NCI-H2107 treated with DMSO at 0.1 percent for 48 hours (cell line): ENCODE results near the gene RFNG.

Source experiments
- DNase-seq: peaks from one replicate; lab custom pipeline; 2025; ENCODE audit not compliant: unreplicated experiment; lab: John Stamatoyannopoulos, UW

RFNG gene

DNA sequence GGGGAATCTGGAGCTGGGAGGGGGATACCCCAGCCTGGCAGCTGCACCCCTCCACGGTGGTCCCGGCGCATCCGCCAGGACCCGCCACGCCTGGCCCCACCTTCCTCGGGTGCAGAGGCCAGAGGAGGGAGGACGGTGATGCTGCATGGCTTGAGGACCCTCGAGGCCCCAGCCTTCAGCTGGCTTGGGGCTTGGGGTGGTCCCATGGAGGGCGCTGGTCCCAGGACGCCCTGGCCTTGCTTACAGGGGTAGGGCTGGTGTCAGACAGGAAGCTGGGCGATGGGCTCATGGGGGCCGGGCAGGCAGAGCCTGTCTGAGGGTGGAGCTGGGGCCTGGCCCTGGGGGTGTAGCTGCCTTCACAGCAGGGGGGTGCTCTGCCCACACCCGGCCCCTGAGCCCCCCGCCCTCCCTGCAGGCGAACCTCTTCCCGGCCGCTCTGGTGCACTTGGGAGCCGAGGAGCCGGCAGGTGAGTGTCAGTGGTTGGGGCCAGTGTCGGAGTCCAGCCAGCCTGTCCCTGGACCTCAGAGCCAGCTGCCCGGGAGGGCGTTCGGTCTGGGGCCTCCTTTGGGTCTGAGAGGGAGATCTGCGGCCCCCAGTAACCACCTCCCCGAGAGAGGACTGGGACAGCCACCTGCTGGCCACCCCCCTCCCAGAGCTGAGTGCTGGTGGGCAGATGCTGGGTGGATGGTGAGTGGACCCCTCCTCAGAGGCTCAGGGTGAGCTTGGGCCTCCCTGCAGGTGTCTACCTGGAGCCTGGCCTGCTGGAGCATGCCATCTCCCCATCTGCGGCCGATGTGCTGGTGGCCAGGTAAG, 35.3 kb downstream of the RFNG start:
- DNase-seq: no peak

DNA sequence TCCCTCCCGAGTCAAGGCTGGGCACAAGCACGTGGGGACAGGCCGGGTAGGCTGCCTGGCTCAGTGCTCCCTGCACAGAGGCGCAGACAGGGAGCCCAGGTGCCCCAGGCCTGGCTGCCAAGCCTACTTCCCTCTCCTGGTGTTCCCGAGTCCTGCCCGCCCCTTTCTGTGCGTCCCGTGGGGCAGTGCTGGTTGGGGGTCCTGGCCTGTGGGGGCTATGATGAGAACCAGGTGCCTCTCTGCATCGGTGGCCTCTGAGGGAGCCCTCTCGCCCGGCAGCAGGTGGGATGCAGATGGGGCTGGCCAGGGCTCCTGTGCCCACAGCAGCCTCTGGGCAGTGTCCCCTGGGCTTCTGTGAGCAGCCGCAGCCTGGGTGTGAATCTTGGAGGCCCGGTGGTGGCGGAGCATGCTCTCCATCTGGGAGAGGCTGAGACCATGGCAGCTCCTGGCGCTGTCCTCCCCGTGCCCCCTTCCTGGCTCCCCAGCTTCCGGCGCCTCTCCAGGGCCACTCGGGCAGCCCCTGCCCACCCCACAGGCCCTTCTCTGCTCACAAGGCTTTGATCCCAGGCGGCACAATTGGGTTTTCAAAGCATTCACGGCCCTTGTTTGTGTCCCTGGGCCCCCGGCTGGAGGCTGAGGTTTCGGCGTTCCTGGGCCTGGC, 36.2 kb downstream of the RFNG start:
- no peak for DNase-seq

DNA sequence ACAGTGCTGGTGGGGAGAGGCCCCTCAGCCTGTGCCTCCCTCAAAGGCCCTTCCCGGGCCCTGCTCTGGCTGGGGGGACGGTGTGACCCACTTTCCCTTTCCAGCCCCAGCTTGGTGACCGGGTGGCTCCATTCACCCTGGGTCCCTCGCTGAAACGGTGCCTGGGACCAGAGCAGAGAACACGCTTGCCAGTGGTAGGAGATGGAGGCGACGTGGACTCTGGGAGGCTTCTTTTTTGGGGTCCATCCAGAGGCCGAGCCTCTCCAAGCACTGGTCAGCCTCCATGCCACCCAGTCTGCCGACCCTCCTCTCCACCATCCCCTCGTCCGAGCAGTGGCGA, 36.7 kb downstream of the RFNG start:
- DNase-seq: no peak

DNA sequence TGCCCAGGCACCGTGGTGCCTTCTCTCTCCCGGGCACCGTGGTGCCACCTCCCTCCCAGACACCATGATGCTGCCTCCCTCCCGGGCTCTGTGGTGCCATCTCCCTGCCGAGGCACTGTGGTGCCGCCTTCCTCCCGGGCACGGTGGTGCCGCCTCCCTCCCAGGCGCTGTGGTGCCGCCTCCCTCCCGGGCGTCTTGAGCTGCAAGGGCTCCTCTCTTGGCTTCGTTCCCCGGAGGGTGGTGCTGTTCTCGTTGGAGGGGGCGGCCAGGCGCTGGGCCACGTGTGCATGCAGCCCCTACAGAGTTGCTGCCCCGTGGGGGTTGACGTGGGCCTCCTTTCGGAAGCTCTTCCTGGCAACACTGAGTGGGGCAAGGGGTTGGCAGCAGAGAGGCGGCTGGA, 37.2 kb downstream of the RFNG start:
- no peak for DNase-seq

DNA sequence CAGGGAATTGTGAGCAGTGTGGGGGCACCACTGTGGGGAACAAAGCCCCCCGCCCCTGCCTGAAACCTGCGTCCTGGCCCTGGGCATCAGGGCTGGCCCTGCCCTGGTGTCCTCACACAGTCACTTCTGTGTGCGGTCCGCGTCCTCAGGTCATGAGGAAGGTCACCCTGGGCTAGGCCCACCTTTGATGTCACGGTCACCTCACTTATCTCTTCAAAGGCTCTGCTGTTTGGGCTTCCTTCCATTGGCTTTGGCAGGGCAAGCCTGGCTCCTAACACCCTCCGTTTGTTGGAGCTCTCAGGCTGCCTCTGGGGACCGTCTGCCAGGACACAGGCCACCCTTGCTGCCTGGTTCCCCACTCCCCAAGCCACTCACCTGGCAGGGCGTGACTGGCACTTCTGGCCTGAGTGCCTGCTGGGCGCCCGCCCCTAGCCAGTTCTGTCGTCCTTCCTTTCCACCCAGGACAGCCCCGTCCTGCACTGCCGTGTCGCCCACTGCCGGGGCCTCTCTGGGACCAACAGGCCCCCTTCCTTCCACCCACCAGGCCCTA, 37.8 kb downstream of the RFNG start:
- DNase-seq: no peak

DNA sequence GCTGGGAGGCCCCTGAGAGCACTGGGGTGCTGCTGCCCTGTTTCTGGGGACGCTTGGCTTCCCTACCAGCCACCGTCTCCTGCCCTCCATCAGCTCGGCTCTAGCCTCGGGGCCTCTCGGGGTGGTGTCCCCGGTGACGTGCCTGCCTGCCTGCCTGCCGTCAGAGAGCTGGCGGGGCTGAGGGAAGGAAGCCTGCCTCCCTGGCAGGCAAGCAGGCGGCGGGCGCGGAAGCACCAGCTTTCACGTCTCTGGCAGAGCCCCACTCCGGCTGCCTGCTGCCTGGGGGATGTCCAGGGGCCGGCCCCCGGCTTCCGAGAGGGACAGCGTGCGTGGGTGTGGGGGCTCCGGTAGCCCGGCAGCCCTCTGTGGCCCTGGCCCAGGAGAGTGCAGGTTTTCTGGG, 38.3 kb downstream of the RFNG start:
- no peak for DNase-seq

DNA sequence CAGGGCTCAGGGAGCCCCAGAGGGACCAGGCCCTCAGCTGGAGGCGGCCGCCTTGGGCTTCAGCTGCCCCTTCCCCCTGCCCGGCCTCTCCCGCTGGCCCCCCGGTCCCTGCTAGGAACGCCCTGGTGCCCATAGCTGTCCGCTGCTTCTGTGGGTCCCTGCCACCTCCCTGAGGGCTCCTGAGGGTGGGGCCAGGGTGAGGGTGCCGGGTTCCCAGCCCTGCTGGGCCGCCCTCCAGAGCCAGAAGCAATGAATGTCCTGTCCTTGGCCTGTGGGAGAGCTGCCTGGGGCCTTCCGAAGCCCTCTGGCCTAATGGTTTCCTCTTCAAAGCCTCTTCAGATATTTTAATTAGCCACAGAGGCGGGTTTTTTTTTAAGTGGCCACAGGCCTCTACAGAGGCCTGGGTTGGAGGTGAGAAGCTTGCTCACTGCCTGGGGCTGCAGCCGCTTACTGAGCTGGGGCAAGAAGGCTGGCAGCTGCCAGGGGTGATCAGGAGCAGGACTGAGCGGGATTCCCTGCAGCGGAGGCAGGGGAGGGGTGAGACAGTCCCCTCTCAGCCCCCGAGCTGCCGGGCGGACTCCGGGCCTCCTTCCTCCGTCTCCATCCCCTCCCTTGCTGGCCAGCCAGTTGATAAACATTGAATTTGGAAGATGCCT, 38.8 kb downstream of the RFNG start:
- peak; percentile 52 for DNase-seq

DNA sequence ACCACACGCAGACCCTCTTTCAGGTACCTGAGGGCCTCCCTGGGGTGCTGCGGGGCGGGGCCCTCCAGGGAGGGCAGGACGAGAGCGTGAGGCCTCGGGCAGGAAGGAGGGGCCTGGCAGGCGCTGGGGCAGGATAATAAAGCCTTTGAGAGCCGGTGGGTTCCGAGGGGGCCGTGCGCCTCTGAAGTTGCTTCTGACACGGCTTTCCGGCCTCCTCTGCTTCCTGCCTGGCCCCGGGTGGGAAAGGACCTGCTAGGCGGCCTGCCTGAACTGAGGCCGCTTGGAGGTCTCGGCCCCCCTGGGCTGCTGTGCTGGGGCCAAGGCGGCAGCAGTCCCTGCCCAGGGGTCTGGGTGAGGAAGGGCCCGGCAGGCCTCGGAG, 39.4 kb downstream of the RFNG start:
- DNase-seq: no peak

DNA sequence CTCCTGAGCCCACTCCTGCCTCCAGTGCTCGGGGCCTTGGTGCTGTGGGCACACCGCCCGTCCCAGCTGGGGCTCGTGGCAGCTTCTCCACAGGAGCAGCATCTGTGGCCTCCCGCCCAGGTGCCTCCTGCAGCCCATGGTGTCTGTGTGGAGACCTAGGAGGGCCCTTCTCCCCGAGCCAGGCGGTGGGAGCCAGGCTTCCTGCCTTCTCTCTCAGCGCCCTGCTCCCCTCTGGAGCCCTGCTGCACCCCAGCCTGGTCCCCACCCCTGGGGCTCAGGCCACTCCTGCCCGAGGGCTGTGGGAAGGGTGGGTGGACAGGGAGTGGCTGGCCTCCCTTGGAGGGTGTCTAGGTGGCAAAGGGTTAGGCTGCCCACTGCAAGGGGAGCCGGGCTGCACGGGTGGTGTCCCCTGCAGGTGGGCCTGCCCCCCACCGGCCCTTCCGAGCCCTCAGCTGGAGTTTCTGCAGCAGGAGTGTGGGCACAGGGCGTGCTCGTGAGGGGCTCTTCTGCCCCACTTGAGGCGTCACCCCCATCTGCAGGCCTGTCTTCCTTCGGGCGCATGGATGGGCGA, 39.9 kb downstream of the RFNG start:
- DNase-seq: no peak

DNA sequence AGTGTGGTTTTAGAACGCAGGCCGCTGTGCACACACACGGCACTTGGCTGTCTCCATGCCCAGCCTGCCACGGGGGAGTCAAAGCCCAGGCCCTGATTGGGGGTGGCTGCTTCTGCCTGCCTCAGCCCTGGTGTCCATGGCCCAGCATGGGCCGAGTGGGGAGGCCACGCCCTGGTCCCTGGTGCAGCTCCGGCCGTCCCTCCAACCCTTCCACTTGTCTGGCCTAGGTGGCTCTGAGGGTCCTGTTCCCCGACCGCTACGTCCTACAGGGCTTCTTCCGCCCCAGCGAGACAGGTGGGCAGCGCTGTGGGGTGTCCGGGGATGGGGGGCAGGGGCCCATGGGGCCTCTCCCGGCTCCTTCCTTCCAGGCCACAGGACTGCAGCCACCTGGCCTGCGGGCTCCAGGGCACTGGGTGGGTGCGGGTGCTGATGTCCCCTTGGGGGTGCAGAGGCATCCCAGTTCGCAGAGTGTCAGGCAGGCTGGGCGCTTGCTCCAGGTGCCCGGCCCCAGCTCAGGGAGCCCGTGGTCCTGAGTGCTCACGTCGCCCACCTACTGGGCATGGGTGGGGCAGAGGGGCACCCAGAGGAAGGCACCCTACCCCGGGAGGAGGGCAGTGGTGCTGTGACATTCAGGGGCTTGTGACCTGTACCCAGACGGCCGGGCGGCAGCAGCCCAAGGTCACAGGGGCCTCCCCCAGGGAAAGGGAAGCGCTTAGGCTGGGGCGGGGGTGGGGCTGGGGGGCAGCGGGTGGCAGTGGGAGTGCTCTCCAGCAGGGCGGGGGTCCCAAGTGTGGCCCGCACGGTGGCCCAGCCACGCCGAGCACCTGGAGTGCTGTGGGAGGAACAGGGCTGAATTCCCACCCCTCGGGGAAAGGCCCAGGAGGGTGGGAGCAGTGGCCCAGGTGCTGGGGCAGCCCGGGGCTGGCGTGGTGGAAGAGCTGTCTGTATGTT, 40.8 kb downstream of the RFNG start:
- no peak for DNase-seq

DNA sequence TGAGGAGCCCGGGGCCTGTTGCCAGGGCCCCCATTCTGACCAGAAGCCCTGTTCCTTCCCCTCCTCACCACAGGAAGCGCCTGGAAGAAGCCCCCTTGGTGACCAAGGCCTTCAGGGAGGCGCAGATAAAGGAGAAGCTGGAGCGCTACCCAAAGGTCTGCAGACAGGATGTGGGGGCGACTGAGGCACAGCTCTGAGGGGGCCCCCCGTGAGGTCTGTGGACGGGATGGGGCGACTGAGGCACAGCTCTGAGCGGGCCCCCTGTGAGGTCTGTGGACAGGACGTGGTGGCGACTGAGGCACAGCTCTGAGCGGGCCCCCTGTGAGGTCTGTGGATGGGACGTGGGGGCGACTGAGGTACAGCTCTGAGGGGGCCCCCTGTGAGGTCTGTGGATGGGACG, 42.2 kb downstream of the RFNG start:
- DNase-seq: no peak

DNA sequence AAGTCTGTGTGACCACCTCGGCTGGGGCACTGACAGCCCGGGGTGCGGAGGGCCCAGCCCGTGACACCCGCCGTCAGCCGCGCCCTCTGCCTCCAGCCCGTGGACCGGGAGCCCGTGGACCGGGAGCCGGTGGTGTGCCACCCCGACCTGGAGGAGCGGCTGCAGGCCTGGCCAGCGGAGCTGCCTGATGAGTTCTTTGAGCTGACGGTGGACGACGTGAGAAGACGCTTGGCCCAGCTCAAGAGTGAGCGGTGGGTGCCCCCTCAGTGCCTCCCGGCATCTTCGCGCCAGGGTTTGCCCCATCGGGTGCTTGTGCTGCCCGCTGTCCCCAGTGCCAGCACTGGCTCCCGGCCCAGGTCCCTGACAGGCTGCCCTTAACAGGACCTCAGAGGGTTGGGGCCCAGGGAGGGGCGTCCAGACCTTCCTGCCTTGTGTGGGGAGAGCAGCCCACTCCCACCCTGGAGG, 42.6 kb downstream of the RFNG start:
- DNase-seq: no peak

DNA sequence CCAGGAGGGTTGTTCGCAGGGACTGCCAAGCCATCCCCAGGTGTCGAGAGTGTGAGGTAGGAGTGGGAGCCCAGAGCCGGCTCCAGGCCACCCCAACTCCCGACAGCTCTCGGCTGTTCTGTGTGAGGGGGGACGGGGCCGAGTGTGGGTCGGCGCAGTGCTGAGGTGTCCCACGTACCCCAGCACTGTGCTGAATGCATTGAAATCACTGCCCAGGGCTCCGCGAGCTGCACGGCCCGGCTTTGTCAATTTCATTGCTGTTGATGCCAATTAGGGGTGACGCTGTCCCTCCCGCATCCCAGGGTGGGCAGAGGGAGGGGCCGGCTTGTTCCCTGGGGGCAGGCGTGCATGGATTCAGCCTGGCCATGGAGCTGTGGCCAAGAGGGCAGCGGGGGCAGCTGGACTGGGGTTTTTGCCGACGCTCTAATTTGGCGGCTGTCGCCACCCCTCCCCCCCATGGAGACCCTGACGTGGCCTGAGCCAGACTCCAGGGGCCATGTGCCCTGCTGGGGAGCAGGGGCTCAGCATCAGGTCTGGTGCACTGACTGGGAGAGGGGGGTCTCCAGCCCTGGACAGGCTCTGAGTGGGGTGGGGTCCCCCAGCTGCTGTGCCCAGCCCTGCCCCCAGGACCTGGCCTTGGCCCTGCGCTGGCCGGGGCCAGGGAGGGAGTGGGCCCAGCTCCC, 43.2 kb downstream of the RFNG start:
- DNase-seq: no peak

DNA sequence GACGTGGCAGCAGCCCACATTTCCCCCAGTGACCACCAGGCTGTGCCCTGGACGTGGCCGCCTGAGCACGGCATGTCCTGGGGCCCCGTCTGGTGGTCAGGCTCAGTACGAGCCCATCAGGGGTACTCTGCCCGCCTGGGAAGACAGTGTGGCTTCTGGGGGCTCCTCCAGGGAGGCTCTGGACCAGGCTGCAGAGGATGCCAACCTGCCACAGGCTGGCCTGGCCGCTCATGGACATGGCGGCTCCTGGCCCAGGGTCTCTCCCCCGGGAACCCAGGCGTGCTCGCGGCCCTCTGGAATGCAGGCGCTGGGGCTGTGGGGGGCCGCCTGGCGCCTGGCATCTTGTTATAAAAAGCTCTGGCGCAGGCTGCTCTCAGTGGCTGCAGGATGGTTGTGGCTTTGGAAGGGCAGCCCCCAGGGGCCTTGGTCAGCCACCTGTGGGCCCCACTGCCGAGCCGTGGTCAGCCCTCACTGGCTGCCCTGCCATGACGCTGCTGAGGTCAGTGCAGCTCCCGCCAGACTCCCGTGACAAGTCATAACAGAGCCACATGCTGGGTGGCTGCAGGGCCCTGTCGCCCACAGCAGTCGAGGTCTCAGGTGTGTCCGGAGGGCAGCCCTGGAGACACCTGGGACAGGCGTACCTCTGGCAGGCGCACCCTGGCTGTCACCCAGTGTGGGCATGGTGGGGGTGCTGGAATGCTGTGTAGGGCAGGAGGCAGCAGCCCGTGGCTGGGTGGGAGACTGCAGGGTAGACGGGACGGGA, 43.9 kb downstream of the RFNG start:
- DNase-seq: no peak

DNA sequence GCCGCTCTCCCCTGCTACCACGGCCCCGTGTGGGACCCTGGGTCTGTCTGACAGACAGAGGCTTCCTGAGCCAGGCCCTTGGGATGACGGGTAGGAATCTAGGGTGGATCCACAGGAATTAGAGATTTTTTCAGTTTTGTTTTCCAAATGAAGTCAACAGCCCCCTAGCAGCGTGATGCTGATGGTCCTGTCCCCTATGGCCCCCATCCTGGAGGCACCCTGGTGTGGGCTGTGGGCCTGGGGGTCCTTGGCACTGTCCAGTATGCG, 44.5 kb downstream of the RFNG start:
- DNase-seq: no peak

DNA sequence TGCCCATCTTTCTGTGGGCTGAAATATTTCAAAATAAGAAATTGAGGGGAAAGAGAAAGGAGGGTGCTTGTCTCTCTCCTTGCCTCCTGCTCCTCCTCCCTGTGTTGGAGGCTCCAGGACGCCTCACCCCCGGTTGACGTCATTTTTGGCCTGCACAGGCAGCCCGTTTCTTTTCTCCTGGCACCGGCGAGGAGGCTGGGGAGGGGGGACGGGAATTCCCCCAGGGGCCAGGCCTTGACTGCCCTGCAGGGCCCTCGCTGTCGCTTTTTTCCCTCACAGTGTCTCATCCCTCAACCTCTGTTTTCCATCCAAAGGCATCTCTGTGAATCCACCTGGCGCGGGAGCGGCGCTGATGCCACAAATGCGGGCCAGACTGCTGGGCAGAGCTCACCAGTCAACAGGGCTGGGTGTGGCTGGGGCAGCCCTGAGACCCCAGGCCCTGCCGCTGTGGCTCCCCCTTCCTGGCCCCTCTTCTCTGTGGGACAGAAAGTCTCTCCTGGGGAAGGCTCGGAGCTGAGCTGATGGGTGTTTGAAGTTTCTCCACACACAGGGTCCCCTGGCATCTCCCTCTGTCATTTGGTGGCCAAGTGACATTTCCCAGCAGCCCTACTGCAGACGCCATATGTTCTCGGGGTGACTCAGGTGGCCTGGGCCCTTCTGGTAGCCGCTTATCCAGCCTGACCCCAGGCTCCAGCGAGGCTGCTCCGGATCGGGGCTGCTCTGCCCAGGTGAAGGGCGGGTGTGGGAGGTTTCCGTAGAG, 45.0 kb downstream of the RFNG start:
- no peak for DNase-seq

DNA sequence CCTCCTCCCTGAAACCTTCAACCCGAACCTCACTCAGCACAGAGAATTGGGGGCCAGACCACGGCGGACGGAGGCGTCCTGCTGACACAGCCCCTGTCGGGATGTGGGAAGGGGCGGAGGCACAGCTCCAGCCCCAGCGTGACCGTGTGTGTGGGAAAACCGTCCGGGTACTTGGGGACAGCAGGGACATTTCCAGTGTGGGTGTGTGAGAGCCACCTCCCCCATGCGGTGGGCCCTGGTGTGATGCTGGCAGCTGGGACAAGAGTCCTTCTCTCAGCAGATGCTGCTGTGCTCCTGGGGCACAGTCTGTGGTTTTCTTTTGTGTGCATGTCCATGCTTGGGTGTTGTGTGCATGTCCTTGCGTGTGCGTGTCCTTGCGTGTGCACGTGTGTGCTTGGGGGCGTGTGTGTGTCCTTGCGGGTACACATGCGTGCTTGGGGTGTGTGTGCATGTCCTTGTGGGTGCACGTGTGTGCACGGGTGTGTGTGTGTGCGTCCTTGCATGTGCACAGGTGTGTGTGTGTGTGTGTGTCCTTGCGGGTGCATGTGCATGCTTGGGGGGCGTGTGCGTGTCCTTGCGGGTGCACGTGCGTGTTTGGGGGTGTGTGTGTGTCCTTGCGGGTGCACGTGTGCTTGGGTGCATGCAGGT, 45.8 kb downstream of the RFNG start:
- DNase-seq: no peak
